Ureter (tissue), 1 donor: ENCODE results near the gene RBBP5. TPM values are rescaled to one million over a fixed set of nuclear protein-coding genes. Genes with fewer than 3 reads are reported as not detected.

Experiments
- DNase-seq: peaks from one replicate; pipeline ENCODE4 v3.0.0-alpha.2; 2020; ENCODE audit warnings: low spot score
- total RNA-seq: library from RNA; stranded (reverse); gene quantifications from one replicate; pipeline ENCODE4 v1.2.4, GENCODE V29; 2023
- donor health status: DM: yes; HTN: yes; CAD: no.

Gene RBBP5
- total RNA-seq, 1 donor from 2014 or later = 13.7 TPM

DNA sequence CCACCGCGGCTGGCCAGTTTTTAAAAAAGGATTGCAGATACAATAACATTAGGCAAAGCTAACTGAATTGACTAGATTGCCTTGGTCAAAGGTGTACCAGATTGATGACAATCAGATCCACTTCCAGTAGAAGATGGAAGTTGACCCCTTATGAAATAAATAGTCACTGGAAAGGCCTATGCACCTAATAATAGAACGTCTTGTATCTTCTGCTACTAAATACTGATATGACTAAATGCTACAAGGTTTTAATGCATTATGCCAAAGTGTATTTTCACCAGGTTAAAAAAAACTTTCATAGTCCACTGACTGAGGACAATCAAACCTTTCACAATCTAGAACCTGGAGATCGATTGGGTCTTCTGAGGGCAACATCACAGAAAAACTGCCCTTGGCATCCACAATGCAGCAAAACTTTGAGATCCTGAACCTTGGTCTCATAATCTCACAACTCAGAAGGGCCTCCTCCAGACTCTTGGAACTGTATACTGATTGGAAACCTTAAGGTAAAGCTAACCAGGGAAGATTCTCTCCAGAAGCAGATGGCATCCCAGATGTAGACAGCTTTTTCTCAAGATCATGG is 7.8 kb upstream of the RBBP5 start:
- no peak for DNase-seq

DNA sequence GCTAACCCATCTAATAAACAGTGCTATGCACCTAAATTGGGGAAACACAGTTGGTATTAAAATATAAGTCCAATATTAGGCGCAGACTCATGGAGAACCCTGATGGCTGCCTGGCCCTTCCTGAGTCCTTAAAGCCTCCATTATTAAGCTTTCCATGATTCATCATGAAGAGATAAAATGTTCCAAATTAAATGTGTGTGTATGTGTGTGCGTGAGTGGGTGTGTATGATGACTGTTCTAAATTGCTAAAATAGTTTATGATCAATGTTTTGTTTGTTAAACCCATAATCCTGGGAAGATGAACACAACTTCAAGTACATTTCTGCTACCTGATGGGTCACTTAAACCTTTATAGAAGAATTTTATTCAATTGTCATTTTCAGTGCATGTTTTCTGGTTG is 6.3 kb upstream of the RBBP5 start:
- DNase-seq = no peak

DNA sequence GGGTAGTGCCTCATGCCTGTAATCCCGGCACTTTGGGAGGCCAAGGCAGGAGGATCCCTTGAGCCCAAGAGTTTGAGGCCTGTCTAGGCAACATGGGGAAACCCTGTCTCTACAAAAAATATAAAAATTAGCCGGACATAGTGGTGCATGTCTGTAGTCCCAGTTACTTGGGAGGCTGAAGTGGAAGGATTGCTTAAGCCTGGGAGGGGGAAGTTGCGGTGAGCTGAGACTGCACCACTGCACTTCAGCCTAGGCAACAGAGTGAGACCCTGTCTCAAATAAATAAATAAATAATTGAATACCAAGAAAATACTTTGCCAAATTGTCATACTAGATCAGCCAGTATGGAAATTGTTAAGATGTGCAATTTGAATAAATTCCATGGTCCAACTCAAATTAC is 5.9 kb upstream of the RBBP5 start:
- DNase-seq = no peak

- DNase-seq = no peak
Observed at GRCh38 chr1:205124726-205125125, 2.9 kb upstream of the RBBP5 start.

DNA sequence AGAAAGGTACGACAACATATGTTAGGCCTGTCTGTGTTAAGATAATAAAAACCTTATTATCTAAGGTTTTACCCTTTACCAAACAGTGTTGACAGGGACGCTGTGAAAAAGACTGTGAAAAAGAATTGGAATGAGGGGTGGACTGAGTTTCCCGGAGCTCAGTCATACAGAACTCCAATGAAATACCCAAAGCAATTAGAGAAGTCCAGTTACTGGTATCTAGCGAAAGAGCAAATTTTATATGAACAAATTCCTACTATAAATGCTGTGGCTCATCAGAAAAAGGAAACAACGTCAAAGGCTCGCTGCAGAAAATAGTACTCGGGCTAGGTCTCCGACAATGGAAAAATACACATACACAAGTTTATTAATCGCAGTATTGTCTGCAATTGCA is 708 bp upstream of the RBBP5 start:
- no peak for DNase-seq

- no peak for DNase-seq
Observed at GRCh38 chr1:205118752-205119151, 3.0 kb downstream of the RBBP5 start.

DNA sequence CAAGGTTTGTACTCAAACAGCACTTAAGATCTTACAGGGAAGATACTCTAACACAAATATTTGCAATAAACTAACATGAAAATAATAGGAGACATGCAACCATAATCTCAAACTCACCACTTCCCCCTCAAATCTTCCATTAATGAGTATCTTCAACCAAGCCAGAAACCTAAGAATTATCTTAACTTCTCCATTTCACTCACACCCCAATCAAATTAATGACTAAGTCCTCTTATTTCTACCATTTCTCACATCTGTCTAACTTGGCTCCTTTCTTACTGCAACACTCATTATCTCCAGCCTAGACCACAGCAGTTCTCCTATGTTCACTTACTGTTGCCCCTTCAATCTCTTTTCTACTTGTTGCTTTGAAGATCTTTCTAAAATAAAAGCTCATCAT is 10.4 kb downstream of the RBBP5 start:
- DNase-seq = no peak

GRCh38 chr1:205109711-205110110 is 12.1 kb downstream of the RBBP5 start:
- no peak for DNase-seq

- no peak for DNase-seq
Observed at GRCh38 chr1:205109269-205109668, 12.5 kb downstream of the RBBP5 start.

GRCh38 chr1:205108464-205108863 is 13.3 kb downstream of the RBBP5 start:
- DNase-seq = no peak

GRCh38 chr1:205107327-205107726 is 14.5 kb downstream of the RBBP5 start:
- no peak for DNase-seq

- DNase-seq = no peak
Observed at GRCh38 chr1:205102404-205102803, 19.4 kb downstream of the RBBP5 start.

DNA sequence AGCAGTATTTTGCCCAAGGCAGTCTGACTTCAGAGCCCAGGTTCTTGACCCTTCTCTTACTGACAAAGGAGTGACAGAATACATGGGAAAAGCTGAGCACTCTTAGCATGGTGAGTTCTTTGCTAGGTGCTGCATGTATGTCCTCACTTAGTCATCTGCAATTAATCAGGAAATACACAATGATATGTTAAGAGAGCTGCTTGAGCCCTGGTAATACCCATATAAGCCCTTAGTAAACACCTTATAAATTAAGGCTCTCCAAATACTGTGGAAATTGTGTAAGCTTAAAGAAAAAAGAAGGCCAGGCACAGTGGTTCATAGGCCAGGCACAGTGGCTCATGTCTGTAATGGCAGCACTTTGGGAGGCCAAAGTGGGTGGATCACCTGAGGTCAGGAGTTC is 23.5 kb downstream of the RBBP5 start:
- DNase-seq = no peak

- DNase-seq = no peak
Observed at GRCh38 chr1:205095422-205095821, 26.4 kb downstream of the RBBP5 start.

- DNase-seq = no peak
Observed at GRCh38 chr1:205091043-205091740, 30.6 kb downstream of the RBBP5 start.

GRCh38 chr1:205088341-205088740 is 33.4 kb downstream of the RBBP5 start:
- DNase-seq = no peak

- no peak for DNase-seq
Observed at GRCh38 chr1:205084360-205084759, 37.4 kb downstream of the RBBP5 start, which contains the start of gene TMEM81. Gene TMEM81, minus strand, starts transcription at chr1:205084460. Its CDS starts 140 bp downstream, at chr1:205084320.

GRCh38 chr1:205082431-205082830 is 39.3 kb downstream of the RBBP5 start:
- DNase-seq = no peak

- DNase-seq = no peak
Observed at GRCh38 chr1:205077934-205078311, 43.9 kb downstream of the RBBP5 start.

DNA sequence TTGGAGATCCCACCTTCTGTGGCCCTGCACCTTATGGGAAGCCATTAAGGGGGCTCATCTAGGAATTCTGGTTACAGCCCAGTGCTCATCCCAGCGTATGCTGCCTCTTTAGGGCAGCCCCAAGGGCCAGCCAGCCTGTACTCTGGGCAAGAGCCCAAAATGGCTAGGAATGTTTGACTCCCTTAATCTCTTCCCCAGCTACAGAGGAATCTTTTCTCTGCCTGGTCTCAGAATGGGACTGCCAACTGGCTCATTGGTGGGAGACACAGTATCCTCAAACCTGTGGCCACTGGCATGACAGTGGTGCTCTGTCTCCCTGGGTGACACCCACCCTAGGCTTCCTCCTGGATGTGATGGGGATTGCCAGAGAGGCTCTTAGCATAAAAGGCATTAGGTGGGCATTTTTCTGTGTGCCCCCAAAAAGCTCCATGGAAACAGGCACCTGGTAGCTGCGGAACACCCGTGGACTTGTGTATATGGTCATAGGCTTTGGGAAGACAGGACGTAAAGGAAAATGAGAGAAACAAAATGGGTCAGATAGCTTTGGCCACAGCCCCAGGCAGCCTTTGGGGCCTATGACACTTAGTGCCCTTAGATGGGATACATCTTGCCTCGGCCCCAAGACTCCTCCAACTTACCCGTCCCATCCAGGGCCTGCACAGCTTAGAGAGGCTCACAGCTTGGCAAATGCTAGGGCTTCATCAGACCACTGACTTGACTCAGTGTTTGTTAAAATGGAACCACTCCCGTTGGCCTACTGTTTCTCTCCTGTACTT is 44.4 kb downstream of the RBBP5 start:
- DNase-seq = no peak

GRCh38 chr1:205076245-205076761 is 45.5 kb downstream of the RBBP5 start:
- no peak for DNase-seq

DNA sequence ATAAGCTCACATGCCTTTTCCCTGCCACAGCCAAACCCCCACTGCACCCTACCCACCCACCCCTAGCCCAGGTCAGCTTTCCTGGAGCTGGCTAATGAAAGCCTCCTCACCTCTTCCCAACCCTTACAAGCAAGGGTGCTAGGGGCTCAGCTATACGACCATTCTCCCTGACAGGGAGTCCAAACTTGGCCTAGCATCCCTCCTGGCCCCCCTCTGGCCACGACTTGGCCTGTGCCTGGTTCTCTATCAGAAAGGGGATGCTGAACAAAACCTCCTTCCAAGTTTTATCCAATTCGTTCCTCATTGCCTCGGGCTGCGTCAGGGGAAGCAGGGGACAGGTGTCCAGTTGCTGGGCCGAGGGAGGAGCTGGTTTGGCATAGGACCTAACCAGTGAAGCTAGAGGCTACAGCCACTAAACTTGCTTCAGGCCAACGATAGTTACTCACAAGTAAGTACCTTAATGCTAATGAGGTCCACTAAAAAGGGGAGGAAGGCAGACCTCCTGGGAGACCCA is 46.1 kb downstream of the RBBP5 start:
- DNase-seq = no peak

GRCh38 chr1:205074513-205074912 is 47.3 kb downstream of the RBBP5 start:
- DNase-seq = no peak
